Renal cortical epithelial cell (primary cell): ENCODE results near the gene STAP2. TPM values are rescaled to one million over a fixed set of nuclear protein-coding genes. Genes with fewer than 3 reads are reported as not detected.

Source experiments
- DNase-seq: peaks from one replicate; pipeline ENCODE4 v3.0.0-alpha.2; 2011; ENCODE audit warnings: low read depth
- total RNA-seq: library from RNA; depleted of rRNA; stranded (reverse); fragments of >200 nt; gene quantifications from 2 replicates; pipeline ENCODE4 v1.2.3, GENCODE V29; 2014

Gene STAP2
- 26.6 and 89.1 TPM in 2 replicates for total RNA-seq

GRCh38 chr19:4338441-4339355, at the start of gene STAP2:
STAP2 (minus strand) TSS chr19:4338827; CDS start chr19:4338753, 74 bp downstream.
- DNase-seq, result peak; percentile 60

GRCh38 chr19:4386041-4386782, 47.6 kb upstream of the STAP2 start:
- no peak for DNase-seq

GRCh38 chr19:4385291-4386040, 46.8 kb upstream of the STAP2 start:
- DNase-seq, result no peak

- DNase-seq, result no peak
These were observed 41.7 kb upstream of the STAP2 start for GRCh38 chr19:4380254-4380727.

GRCh38 chr19:4379383-4380253, 41.0 kb upstream of the STAP2 start:
- DNase-seq, result peak; percentile 97

GRCh38 chr19:4378886-4379285, 40.3 kb upstream of the STAP2 start:
- DNase-seq, result no peak

GRCh38 chr19:4376991-4377781, 38.6 kb upstream of the STAP2 start:
- DNase-seq, result no peak

GRCh38 chr19:4376671-4376990, 38.0 kb upstream of the STAP2 start:
- DNase-seq, result no peak

GRCh38 chr19:4376028-4376670, 37.5 kb upstream of the STAP2 start:
- DNase-seq, result no peak

- peak; percentile 46 for DNase-seq
These were observed 36.8 kb upstream of the STAP2 start for GRCh38 chr19:4375164-4376027.

- DNase-seq, result peak; percentile 69
These were observed 36.0 kb upstream of the STAP2 start for GRCh38 chr19:4374498-4375163.

- no peak for DNase-seq
These were observed 35.2 kb upstream of the STAP2 start for GRCh38 chr19:4373601-4374497.

GRCh38 chr19:4373013-4373367, 34.4 kb upstream of the STAP2 start:
- DNase-seq, result no peak

GRCh38 chr19:4372165-4373012, 33.8 kb upstream of the STAP2 start:
- no peak for DNase-seq

GRCh38 chr19:4371247-4372164, 32.9 kb upstream of the STAP2 start:
- DNase-seq, result no peak
